NT2/D1 (cell line): ENCODE data around the gene DDIT3.

Experiments
- YY1 ChIP-seq: IDR thresholded peaks from 2 replicates; pipeline ENCODE4 v1.6.1; 2011; ENCODE audit not compliant: insufficient read length, insufficient read depth
- ZNF274 ChIP-seq: IDR thresholded peaks from 2 replicates; pipeline ENCODE4 v1.6.1; 2011; ENCODE audit warnings: mild to moderate bottlenecking, low read depth, low read length

GRCh38 chr12:57545809-57546437, 25.6 kb upstream of the DDIT3 start:
- no peak for TF ChIP-seq YY1
- no peak for TF ChIP-seq ZNF274
